ENCODE measurements around the gene CD8B2.

CD8B2 gene

DNA sequence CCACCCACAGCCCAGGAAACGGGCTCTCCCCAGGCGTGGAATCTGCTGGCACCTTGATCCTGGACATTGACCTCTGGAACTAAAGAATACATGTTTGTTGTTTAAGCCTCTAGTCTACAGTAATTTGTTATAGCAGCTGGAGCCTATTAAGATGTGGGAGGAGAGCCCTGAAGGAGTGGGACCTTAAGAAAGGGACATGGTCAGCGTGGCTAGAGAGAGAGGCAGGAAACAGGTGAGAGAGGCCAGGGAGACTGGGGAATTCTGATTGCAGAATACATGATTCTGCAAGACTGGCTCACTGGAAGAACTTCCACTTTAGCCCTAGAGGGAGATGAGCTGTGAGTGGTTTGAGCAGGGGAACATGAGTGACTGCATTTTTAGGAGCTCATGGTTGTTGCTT is 83.2 kb downstream of the CD8B2 start:
- Mint-ChIP-seq H3K9me3 (no peaks in the 10 kb centered on the region), H3K36me3 (no peaks in the 10 kb centered on the region), H3K27ac (no peak overlapping the region), H3K4me3 (no peak overlapping the region), H3K4me1 (peaks cover 4 to 8% of the 10 kb centered on the region in 2 donors), H3K27me3 (peaks cover 9 to 13% of the 10 kb centered on the region in 2 donors)
- ATAC-seq (replicated peaks), result no peak
- no peak for DNase-seq
